Endothelial cell of hepatic sinusoid (primary cell): ENCODE results near the gene TSEN2.

Experiments used
- in situ Hi-C: cut with HindIII; loops from 2 replicates; pipeline ENCODE4 v1.10.0; 2017; ENCODE audit warnings: low sequenced_read_pairs

The TSEN2 gene

GRCh38 chr3:12544652-12545472 is 60.6 kb downstream of the TSEN2 start:
- in situ Hi-C loops, result no loop called here

GRCh38 chr3:12545473-12545791 is 61.2 kb downstream of the TSEN2 start, which contains the start of gene MKRN2OS:
Gene MKRN2OS (minus strand): TSS chr3:12545499. CDS start chr3:12545464, 35 bp downstream.
- in situ Hi-C loops, result no loop called here

GRCh38 chr3:12549971-12550760 is 65.9 kb downstream of the TSEN2 start:
- in situ Hi-C loops, result no loop called here

- in situ Hi-C loops, result no loop called here
Observed at GRCh38 chr3:12553921-12554391, 69.7 kb downstream of the TSEN2 start.

GRCh38 chr3:12556314-12556689 is 72.0 kb downstream of the TSEN2 start:
- in situ Hi-C loops, result loop anchor here (5.0 kb wide), 1 partner anchor 34 kb away; no protein-coding TSS in a partner anchor

GRCh38 chr3:12556690-12557472 is 72.6 kb downstream of the TSEN2 start, which contains the start of gene MKRN2:
Gene MKRN2 (plus strand): TSS chr3:12557087. CDS start chr3:12557151, 64 bp downstream.
- in situ Hi-C loops, result loop anchor here (5.0 kb wide), 1 partner anchor 35 kb away; no protein-coding TSS in a partner anchor

GRCh38 chr3:12557473-12558100 is 73.3 kb downstream of the TSEN2 start:
- in situ Hi-C loops, result loop anchor here (5.0 kb wide), 1 partner anchor 35 kb away; no protein-coding TSS in a partner anchor

- in situ Hi-C loops, result loop anchor here (5.0 kb wide), 1 partner anchor 36 kb away; no protein-coding TSS in a partner anchor
Observed at GRCh38 chr3:12558706-12559105, 74.4 kb downstream of the TSEN2 start.

GRCh38 chr3:12559520-12559919 is 75.2 kb downstream of the TSEN2 start:
- in situ Hi-C loops, result loop anchor here (5.0 kb wide), 1 partner anchor 37 kb away; no protein-coding TSS in a partner anchor

GRCh38 chr3:12560505-12561190 is 76.4 kb downstream of the TSEN2 start:
- in situ Hi-C loops, result no loop called here

GRCh38 chr3:12561397-12561796 is 77.1 kb downstream of the TSEN2 start:
- in situ Hi-C loops, result no loop called here

GRCh38 chr3:12562451-12562850 is 78.2 kb downstream of the TSEN2 start:
- in situ Hi-C loops, result no loop called here

GRCh38 chr3:12566976-12567375 is 82.7 kb downstream of the TSEN2 start:
- in situ Hi-C loops, result no loop called here

- in situ Hi-C loops, result no loop called here
Observed at GRCh38 chr3:12568747-12569146, 84.5 kb downstream of the TSEN2 start.

GRCh38 chr3:12569836-12570235 is 85.6 kb downstream of the TSEN2 start:
- in situ Hi-C loops, result no loop called here

- in situ Hi-C loops, result no loop called here
Observed at GRCh38 chr3:12571986-12572385, 87.7 kb downstream of the TSEN2 start.

- in situ Hi-C loops, result no loop called here
Observed at GRCh38 chr3:12574131-12574530, 89.9 kb downstream of the TSEN2 start.

GRCh38 chr3:12574661-12575060 is 90.4 kb downstream of the TSEN2 start:
- in situ Hi-C loops, result no loop called here

- in situ Hi-C loops, result no loop called here
Observed at GRCh38 chr3:12577379-12577778, 93.1 kb downstream of the TSEN2 start.

GRCh38 chr3:12578742-12579141 is 94.5 kb downstream of the TSEN2 start:
- in situ Hi-C loops, result no loop called here
